Stimulated activated CD8-positive, alpha-beta memory T cell treated with anti-CD3 and anti-CD28 coated beads, Interleukin-15, amount 100 ng/mL, for 48 hours (primary cell): ENCODE results near the gene HEG1.

Experiments used
- DNase-seq, 2 donors: peaks; one replicate each; pipeline ENCODE4 v3.0.0-alpha.2; 2020; ENCODE audit warnings: low read depth in 2 of 2

HEG1 gene

DNA sequence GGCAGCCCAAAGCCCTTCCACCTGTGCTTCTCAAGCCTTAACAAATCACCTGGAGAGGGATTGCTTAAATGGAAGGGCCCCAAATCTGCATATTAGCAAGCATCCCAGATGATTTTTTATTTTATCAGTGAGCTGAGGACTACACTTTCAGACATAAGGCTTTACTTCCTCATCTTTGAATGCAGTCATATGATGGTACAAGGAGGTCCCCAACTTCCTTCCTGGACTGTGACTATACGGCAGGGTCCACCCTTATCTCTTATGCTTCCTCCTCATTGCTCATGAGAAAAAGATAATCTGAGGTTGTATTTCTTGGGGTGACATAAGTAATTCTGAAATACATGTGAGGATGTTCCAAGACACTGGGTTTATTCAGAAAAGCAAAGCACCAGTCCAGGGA is 13.7 kb upstream of the HEG1 start:
- DNase-seq, result no peak

DNA sequence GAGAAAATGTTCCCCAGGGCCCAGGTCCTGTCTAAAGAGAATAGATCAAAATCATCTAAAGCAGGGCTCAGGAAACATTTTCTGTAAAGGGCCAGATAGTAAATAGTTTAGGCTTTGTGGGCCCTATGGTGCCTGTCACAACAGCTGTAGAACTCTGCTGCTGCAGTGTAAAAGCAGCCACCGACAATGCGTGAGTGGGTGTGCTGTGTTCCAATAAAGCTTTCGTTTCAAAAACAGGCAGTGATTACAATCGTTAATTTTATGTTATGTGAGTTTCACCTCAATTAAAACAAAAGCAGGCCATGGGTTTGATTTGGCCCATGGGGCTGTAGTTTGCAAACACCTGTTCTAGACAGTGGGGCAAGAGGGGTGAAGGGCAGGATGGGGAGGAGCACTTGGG is 12.5 kb upstream of the HEG1 start:
- DNase-seq, result no peak

DNA sequence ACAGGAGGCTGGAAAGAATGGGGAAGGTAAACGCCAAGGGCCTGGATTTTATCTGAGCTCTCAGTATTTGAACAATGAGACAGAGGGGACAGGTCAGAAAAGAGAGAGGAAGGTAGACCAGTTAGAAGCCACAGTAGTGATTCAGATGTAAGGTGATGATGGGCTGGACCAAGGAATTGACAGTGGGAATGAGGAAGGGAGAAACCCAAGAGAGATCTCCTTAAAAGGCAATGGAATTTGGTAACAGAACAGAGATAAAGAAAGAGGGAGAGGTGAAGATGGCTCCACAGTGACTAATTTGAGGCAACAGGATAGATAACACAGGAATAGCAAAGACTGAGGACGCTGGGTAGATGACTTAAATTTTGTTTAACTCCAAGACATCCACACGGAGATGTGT is 11.4 kb upstream of the HEG1 start:
- DNase-seq, result no peak

DNA sequence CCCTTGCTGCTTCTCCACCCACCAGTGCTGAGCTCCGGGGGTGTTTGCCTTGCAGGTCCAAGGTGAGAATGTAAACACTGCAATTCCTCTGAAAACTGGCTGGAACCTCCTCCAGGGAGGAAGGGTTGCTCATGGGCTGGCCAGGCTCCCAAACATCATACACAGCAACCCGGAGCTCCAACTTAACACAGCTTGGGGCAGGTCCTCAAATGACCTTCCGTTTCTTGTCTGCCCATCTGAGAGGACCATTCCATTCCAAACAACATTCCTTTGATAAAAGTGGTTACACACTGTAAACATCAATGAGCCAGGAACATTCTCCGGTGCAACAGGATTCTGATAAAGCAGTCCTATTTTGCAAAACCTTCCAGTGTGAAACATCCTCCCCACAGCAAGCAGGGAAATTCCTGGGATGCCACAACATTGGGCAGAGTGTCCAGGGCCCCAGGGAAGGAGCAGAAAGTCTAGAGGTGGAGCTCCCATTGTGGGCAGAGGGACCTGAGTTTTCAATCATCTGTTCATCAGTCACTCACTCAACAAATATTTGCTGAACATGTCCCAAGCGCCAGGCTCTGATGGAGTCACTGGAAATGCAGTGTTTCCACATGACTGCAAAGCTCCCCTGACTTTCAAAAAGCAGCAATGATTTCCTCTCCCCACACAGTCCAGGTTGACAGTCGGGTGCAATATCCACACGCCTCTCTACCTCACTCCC is 7.3 kb upstream of the HEG1 start:
- DNase-seq, result no peak

DNA sequence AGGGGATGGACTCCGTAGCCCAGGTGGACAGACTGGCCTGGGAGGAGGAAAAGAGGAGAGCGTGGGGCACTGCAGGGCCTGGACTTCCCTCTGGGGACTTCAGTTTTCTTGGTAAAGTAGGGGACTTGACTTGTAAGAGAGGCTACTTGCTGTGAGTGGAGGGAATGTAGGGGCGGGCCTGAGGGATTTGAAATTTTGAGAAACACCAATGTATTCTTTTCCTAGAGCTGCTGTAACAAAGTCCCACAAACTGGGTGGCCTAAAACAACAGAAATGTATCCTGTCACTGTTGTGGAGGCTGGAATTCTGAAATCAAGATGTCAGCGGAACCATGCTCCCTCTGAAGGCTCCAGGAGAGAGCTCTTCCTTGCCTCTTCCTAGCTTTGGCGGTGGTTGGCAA is 5.8 kb upstream of the HEG1 start:
- no peak for DNase-seq

DNA sequence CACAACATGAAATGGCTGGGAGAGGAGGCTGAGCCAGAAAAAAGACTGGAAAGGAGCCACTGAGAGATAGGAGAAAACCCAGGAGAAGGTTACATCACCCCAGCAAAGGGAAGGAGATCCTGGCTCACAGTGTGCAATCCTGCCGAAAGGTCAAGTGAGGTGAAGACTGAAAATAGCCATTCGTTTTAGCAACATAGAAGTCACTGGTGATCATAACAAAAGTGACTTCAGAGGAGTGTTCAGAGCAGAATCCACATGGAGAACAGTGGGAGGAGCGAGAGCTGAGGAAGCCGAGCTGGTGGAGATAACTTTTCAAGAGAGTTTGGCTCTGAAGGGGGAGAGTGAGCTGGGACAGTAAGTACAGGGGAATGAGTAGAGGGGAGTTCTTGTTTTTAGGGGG is 5.4 kb upstream of the HEG1 start:
- DNase-seq, result no peak

DNA sequence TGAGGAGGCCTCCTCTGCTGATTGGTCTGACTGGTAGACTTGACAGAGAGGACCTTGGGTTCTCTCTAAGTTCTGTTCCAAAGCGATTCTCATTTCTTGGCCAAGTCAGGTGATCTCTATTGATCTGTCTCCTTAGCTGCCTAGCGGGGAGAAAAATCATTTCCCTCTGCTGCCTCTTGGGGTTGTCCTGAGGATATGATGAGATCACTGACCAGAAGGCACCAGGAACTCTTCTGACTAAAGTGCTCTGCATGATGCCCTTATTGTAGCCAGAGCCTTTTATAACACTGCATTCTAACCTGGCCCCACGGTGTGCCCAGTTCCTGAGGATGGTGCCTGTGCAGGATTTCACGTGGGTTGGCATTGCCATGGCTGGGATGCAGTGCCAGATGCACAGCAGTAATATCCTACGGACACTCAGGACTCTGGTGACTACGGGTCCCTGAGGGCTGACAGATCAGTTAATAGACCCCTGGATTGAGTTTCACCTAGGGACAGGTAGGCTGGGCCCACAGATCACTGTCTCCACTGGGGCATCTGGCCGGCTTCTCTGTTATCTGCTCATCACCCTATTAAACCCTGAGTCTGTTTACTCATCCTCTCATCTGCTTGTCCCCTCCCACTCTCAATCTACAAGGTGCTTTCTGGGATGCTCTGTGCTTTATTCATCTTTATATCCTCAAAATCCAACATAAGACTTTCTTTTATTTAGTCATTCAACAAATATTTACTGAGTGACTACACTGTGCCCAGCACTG is 3.9 kb upstream of the HEG1 start:
- DNase-seq, result no peak

DNA sequence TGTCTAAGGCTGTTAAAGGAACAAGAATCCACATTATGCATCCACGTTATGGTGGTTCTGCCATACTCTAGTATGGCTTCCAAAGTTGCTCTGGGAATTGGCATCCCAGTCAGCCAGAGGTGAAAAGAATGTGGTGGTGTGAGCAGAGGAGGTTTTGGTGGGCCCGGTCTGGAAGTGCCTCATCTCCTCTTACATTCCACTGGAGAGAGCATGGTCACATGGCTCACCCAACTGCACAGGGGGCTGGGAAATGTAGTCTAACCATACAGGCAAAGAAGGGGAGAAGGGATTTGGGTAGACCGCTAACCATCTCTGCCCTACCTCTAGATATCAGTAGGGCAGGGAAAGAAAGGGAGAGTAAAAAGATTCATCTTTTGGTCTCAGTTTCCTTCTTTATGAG is 3.2 kb upstream of the HEG1 start:
- DNase-seq, result no peak

DNA sequence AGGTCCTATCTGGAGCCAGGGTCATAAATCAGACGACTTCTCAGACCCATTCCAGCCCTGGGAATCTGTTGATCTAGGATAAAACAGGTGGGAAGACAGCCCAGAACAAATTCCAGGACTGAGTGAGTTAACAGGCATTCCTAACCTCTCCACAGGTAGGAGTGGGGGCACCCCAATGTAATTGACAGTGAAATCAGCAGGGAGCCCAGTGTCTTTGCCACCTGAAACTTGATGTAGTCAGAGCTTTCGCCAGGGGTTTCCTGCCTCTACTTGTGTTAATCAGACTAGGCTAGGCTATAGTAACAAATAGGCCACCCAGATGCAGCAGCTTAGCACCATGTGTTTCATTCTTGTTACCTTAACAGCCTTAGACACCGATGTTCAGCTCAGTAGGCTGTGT is 2.7 kb upstream of the HEG1 start:
- DNase-seq, result no peak

DNA sequence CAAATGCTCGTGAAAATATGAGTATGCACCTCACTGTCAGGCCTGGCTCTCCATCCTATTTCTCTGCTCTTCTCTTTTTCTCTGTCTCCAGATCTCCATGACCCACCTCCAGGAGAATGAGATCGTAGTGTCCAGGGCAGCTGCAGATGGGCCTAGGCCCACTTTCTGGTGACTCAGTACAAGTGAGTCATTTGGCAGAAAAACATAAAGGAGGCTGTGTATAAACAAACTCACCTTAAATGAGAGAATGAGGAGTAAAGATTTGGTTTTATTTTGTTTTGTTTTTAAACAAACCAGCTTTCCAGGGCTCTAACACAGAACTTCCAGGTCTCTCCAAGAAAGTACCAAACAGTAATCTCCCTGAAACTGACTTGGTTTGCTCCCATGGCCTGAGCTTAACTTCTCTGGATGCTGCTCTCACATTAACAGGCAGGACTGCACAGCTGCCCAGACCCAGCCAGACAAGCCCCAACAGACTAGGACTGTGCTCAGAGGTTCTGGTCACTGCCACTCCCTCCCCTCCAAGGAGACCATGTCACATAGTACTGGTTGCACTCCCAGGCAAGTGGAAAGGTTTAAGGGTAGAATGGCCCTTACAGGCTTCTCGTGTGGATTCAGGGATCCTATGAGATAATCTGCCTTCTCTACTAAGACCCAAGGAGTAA is 1.5 kb upstream of the HEG1 start:
- DNase-seq, result no peak

DNA sequence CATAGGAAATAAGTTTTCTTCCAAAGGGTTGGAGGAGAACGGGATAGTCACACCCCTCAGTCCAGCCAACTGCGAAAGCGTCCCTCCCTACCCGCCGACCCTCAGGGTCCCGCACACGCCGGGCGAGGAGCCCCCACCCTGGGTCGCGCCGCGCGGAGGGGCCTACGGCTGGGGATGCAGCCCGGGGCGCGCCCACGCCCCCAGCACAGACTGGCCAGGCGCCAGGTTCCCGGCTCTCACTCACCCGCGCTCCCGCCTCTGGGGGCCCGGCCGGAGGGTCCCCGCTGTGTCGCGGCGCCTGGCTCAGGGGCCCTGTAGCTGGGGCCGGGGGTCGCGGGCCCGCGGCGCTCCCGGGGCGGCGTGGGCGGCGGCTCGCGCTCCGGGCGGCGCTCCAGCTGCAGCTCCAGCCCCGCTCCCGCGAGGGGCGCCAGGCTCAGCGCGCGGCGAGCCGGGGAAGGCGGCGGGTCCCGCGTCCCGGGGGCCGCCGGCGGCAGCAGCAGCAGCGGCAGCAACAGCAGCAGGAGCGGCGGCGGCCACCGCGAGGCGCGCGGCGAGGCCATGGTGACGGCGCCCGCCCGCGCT is 375 bp downstream of the HEG1 start:
- no peak for DNase-seq

DNA sequence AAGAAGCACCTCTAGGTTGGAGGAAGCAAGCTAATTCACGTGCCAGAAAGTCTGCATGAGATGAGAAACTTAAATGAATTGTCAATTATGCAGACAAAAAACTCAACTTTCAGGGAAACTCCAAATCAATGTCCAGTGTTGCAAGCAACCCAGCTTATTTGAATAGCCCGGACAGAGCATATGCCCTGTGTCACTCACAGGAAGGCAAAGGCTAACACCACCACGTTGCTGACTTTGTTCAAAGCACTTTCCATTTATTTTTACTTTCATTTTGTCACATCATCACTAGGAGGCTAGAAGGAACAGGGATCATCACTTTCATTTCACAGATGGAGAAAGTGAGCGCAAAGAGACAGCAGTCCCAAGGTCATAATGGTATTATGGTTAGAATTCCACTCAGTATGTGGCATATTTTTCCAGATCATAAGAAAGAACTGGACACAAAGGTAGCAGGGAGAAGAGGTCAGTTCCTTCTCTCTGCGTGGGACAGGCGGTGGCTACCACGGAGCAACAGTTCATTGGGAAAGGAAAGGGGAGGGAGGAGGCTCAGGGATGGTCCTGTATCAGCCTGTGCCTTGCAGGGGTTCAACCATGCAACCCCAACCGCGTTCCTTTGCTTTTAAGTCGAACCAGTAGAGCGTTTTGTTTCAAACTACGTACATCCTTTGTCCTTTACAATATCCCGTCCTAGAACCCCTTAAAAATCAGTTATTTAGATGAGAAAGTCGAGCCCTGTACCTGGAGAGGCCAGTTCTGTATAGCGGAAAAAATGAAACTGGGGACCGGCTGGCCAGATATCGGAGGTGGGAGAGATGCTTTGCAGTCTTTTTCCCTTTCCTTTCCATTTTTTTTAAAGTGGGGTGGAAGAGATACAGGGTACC is 1.1 kb downstream of the HEG1 start:
- no peak for DNase-seq

DNA sequence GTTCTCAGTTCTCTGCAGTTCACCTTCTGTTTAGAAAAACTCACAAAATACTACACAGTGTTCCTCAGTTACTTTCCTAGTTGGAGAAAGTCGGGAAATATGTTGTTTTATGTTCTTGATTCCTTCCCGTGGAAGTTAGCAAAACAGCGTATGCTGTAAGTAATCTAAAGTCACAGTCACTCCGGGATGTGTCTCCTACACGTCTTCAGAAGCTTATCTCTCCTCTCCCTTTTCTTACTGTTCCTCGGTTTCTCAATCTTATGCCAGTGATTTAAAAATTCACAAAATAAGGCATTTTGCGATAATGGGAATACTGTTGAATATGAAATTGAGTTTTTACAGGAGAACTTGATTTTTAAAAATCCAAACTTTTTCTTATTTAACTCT is 1.7 kb downstream of the HEG1 start:
- no peak for DNase-seq

DNA sequence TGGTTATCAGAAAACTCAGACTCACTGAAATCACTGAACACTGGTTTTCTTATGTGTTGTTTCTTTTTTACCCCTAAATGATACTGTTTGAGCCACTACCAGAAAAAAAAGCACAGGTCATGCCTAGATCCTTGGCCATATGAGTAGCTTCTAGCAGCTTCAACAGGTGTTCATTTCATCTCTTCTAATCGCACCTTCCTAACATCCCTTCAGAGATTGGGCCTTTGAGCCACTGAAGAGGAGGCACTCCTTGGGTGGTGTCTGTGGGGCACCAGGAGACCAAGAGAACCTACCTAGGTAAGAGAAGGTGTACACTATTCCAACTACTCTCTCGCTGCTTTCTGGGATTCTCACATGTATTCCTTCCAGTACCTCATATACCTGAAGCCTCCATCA is 2.5 kb downstream of the HEG1 start:
- no peak for DNase-seq

DNA sequence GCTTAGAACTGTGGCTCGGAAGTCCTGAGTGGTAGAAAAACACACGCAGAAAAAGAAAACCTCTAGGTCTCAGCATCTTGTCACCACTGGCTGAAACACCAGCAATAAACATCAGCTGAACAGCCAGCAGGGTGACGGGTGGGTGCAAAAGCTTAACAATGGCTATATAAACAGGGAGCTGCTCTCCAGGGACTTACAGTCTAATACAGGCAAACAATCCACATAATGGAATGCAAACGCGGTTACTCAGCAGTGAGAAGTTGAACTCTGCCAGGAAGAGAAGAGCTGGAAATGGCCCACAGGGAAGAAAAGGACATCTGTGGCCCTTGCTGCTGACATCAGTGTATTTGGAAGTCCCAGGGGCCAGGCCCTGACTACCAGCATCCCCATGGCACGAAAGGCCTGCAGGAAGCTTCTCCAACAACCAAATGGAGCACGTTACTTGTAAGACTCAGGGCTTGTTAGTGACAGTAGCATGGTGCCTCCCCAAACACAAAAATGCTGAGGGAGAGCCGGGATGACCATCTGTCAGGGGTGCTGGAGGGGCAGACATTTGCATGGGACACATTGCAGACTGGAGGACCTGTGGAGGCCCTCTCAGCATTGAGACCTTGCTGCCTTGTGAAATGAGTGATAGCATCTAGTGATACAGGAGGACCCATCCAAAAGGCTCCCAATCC is 3.0 kb downstream of the HEG1 start:
- DNase-seq, result no peak

DNA sequence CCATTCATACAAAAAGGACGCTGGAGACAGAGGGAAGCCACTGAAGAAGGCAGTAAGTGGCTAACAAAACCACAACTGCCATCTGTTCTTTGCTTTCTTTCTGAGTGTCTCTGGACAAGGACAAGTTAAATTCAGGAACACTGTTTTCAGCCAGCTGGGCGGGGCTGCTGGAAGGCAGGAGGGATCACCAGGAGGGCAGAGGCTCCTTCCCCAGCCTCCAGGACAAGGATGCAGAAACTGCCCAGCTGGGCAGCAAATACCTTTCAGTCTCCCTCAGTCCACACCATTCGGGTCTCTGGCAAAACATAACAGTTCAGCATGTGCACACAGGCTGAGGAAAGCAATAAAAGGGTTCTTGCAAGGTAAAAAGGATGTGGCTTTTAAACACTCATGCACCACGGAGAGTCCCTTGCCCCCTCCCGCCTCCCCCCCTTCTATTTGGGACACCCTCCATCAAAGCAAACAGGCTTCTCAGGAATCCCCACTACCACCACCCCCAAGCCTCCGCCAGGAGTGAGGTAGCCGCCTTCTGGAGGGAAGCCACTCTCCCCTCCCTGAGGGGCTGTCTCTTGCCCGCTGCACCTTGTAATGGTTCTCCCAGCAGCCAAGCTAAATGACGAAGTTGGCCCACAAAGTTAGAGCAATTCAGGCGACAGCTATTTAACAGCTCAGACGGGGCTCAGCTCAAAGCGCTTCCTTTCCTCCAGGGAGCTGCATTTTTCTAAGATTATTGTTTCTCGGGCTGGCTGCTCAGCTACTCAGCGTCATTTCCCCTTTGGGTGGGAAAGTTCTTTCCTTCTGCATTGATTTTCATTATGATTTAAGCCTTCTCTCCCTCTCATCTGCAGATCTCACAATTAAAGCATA is 3.8 kb downstream of the HEG1 start:
- peak; percentile 56 to 68 for DNase-seq

DNA sequence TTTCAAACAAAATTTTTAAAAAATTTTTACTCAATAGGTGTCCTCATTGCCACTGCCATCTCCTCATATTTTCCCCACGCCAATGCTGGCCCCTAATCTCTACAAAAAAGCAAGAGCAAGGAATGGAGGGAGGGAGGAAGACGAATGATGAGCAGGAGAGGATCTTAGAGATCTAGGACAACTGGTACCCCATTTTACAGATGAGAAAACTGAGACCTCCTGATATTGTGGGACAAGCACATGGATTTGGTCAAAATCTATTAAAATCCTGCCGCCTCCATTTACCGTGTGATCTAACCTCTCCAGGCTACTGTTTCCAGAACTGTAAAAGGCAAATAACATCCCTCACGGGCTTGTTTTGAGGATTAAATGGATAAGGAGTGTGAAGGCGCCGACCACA is 4.6 kb downstream of the HEG1 start:
- DNase-seq, result no peak

DNA sequence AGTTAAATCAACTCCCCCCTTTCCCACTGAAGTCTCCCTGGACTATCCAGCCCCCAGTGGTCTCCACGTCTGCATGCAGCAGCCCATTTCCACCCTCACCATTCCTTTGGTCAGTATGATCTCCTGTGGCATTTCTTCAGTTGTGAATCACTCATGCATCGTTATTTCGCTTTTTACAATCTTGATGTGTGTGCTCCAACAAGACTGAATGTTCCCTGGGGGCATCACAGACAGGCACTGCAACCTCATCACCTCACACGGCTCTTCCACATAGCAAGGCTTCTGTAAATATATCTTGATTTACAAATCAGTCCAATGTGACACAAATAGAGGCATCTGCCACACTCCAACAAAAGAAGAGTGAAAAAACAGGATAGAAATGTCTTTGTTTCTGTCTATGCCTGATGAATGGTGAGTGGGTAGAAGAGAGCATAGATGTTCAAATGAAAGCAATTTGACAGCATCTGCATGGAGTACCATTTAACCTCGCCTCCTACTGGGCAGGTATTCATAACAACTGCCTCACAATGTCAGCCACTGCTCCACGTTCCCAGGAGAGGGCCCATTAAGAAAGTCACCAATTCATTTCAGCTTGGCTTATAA is 5.2 kb downstream of the HEG1 start:
- DNase-seq, result no peak

DNA sequence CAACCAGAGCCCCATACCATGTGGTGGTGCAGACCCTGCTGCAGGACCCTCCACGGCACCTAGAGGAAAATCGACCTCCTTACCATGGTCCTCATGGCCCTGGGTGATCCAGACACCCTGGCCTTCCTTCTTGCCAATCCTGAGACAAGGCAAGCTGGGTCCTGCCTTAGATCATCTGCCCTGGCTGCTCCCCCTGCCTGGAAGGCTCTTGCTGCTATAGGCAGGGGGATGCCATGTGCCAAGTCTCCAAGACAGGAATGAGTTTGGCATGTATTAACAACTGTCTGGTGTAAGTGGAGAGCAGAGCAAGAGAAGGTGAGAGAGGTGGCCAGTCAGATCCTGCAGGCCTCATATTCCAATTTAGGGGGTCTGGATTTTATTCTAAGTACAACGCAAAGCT is 7.5 kb downstream of the HEG1 start:
- no peak for DNase-seq

DNA sequence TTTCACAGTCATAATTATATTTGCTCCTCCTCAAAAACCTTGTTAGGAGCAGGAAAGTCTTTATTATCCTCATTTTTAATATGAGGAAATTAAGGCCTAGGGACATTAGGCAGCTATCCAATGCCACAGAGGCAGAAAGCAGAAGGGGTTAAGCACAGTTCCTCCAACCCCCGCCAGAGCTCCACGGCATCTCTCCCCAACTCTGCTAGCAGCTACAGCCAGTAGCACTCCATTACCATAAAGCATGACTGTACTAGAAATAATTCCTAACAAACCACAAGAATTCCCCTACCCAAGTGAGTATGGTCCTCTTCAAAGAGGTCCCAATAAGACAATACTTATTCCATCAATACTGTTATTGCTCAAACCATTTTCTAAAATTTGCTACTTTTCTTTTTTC is 9.8 kb downstream of the HEG1 start:
- DNase-seq, result no peak
